ENCODE results near the gene ARID3A.

- TF ChIP-seq TCF7 (CRISPR knock-in tag; IDR thresholded peaks at IDR 0.05; ENCODE audit: low read depth) (no peak), MYBL2 (CRISPR knock-in tag; IDR thresholded peaks at IDR 0.05) (no peak), CTCF (IDR thresholded peaks at IDR 0.05) (no peak)
These were observed 90.2 kb downstream of the ARID3A start for GRCh38 chr19:1015782-1016646.

All from WTC11 (cell line).